Upper lobe of left lung (tissue), 6 donors: ENCODE results near the gene SDE2. TPM values are rescaled to one million over a fixed set of nuclear protein-coding genes. Genes with fewer than 3 reads are reported as not detected.
"Not testable (repeated sequence)": the region's sequence is repeated elsewhere in the genome, so short reads cannot be mapped to it uniquely, and the experiment has no call there.

ENCODE experiments used
- ATAC-seq, 2 donors: fragments of 200-7000 bp; cut with Tn5 transposase; one replicate each; pipeline ENCODE4 v1.9.1; 2022; ENCODE audit warnings: mild to moderate bottlenecking in 2 of 2, moderate library complexity in 2 of 2; ENCODE audit not compliant: low FRiP score in 2 of 2
- DNase-seq, 2 donors: peaks; one replicate each; pipeline ENCODE4 v3.0.0-alpha.2; 2019 to 2020
- H3K27ac ChIP-seq, 4 donors: fragments of 200-600 bp; sonication (generic); one replicate each; pipeline ENCODE4 v1.5.1; 2016 to 2019
- H3K27me3 ChIP-seq, 4 donors: fragments of 200-600 bp; sonication (generic); one replicate each; pipeline ENCODE4 v1.5.1; 2017 to 2019
- H3K36me3 ChIP-seq, 4 donors: fragments of 200-600 bp; sonication (generic); one replicate each; pipeline ENCODE4 v1.5.1; 2016 to 2019
- H3K4me1 ChIP-seq, 4 donors: fragments of 200-600 bp; sonication (generic); one replicate each; pipeline ENCODE4 v1.5.1; 2018 to 2019
- H3K4me3 ChIP-seq, 4 donors: fragments of 200-600 bp; sonication (generic); one replicate each; pipeline ENCODE4 v1.5.1; 2017 to 2019; ENCODE audit warnings: mild to moderate bottlenecking in 2 of 4, moderate library complexity in 1 of 4
- H3K9me3 ChIP-seq, 4 donors: fragments of 200-600 bp; sonication (generic); one replicate each; pipeline ENCODE4 v1.5.1; 2018 to 2019
- EP300 ChIP-seq, 4 donors: sonication (generic); formaldehyde crosslinking; IDR thresholded peaks; one replicate each; pipeline ENCODE4 v1.5.1; 2017; ENCODE audit warnings: antibody characterized with exemption in 4 of 4, control low read depth in 2 of 4
- POLR2A ChIP-seq, 4 donors: fragments of 450-650 bp; IDR thresholded peaks; one replicate each; pipeline ENCODE4 v1.5.1; 2016 to 2017; ENCODE audit warnings: antibody characterized with exemption in 4 of 4, mild to moderate bottlenecking in 2 of 4
- POLR2AphosphoS5 ChIP-seq, 2 donors: sonication (generic); formaldehyde crosslinking; IDR thresholded peaks; one replicate each; pipeline ENCODE4 v1.5.1; 2017; ENCODE audit warnings: antibody characterized with exemption in 2 of 2
- WGBS, 2 donors: methylation state at CpG; one replicate each; pipeline ENCODE4 v1.1.5; 2017 to 2018; 5-methylcytosine and 5-hydroxymethylcytosine counted together
- total RNA-seq, 6 donors: library from RNA; depleted of rRNA in 4 of 6; stranded (reverse); fragments of >200 nt in 4 of 6; gene quantifications; one replicate each; pipeline versions ENCODE4 v1.1.0 to v1.2.1, GENCODE V29; 2016 to 2021
- TF ChIP-seq, protein P1 (sequence below), 6 experiments: fragments of 450-650 bp in 4 of 6; fragments of 200-600 bp in 2 of 6; sonication (generic) in 2 of 6; IDR thresholded peaks; one replicate each; pipeline ENCODE4 v1.5.1; 2016 to 2019; ENCODE audit warnings: antibody characterized with exemption in 6 of 6
- donor health status: DM: no; HTN: no; CAD: no; lungs with moderate emphysema.
- donor health status: DM: no; HTN: yes; CAD: no; lungs with severe emphysema.

The SDE2 gene
- total RNA-seq, 6 donors from 2014 or later, result 12.1 to 27.8 (median 18.3) TPM

DNA sequence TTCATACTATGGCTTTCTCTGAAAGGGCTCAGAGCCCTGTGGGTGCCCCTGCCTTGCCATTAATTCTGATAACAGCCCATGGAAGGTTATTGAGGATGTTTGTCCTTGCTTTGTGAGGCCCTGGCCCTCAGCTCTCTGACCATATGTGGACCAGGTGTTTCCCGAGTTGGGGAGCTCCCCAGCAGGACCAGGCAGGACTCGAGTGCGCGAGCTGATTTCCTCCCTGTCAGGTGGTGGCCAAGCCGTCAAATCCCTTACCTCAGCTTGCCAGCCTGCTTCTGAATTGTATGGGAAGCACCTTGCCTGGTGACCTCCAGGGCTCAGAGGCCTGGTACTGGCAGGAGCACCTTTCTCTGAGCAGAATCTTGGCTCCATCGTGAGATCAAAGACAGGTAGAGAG, 17.9 kb upstream of the SDE2 start:
- H3K27me3 ChIP-seq, result no peaks in the 10 kb centered on the region
- ATAC-seq (no peak), DNase-seq (no peak)
- WGBS, 2 donors, result 55 to 56% methylated on average over 6 of the region's 6 CpGs
- TF ChIP-seq EP300 (IDR thresholded peaks at IDR 0.05), result no peak
- TF ChIP-seq POLR2AphosphoS5 (IDR thresholded peaks at IDR 0.05), result no peak
- TF ChIP-seq POLR2A (IDR thresholded peaks at IDR 0.05), result no peak
- TF ChIP-seq, protein P1, sequence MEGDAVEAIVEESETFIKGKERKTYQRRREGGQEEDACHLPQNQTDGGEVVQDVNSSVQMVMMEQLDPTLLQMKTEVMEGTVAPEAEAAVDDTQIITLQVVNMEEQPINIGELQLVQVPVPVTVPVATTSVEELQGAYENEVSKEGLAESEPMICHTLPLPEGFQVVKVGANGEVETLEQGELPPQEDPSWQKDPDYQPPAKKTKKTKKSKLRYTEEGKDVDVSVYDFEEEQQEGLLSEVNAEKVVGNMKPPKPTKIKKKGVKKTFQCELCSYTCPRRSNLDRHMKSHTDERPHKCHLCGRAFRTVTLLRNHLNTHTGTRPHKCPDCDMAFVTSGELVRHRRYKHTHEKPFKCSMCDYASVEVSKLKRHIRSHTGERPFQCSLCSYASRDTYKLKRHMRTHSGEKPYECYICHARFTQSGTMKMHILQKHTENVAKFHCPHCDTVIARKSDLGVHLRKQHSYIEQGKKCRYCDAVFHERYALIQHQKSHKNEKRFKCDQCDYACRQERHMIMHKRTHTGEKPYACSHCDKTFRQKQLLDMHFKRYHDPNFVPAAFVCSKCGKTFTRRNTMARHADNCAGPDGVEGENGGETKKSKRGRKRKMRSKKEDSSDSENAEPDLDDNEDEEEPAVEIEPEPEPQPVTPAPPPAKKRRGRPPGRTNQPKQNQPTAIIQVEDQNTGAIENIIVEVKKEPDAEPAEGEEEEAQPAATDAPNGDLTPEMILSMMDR (IDR thresholded peaks at IDR 0.05), result no peak
- H3K9me3 ChIP-seq, result no peaks in the 10 kb centered on the region
- no peak overlapping the region for H3K4me3 ChIP-seq
- H3K4me1 ChIP-seq, result no peaks in the 10 kb centered on the region
- no peak overlapping the region for H3K27ac ChIP-seq
- H3K36me3 ChIP-seq, result no peaks in the 10 kb centered on the region

- Histone ChIP-seq H3K27ac (no peak overlapping the region), H3K9me3 (no peaks in the 10 kb centered on the region), H3K36me3 (no peaks in the 10 kb centered on the region), H3K4me3 (no peak overlapping the region), H3K4me1 (no peaks in the 10 kb centered on the region), H3K27me3 (no peaks in the 10 kb centered on the region)
- no peak for DNase-seq
- WGBS, 2 donors, result 96 to 97% methylated on average over 5 of the region's 5 CpGs
- no peak for ATAC-seq
- TF ChIP-seq EP300 (IDR thresholded peaks at IDR 0.05) (no peak), POLR2A (IDR thresholded peaks at IDR 0.05) (no peak)
Measured at GRCh38 chr1:226009650-226010044, 10.5 kb upstream of the SDE2 start.

GRCh38 chr1:226007126-226007892, 8.2 kb upstream of the SDE2 start:
- WGBS, 2 donors, result 85 to 87% methylated on average over 12 of the region's 12 CpGs
- not testable (repeated sequence) for H3K27ac ChIP-seq, H3K9me3 ChIP-seq, H3K4me3 ChIP-seq, ATAC-seq, H3K27me3 ChIP-seq, DNase-seq, H3K36me3 ChIP-seq
- peaks cover 0 to 13% (median 9%) of the 10 kb centered on the region in 4 donors for H3K4me1 ChIP-seq

- ATAC-seq (no peak), DNase-seq (no peak)
- Histone ChIP-seq H3K27me3 (no peaks in the 10 kb centered on the region), H3K27ac (no peak overlapping the region), H3K4me3 (no peak overlapping the region), H3K4me1 (peaks cover 3 to 19% (median 10%) of the 10 kb centered on the region in 4 donors), H3K9me3 (no peaks in the 10 kb centered on the region), H3K36me3 (no peaks in the 10 kb centered on the region)
- TF ChIP-seq EP300 (IDR thresholded peaks at IDR 0.05) (no peak), POLR2AphosphoS5 (IDR thresholded peaks at IDR 0.05) (no peak), POLR2A (IDR thresholded peaks at IDR 0.05) (no peak)
- TF ChIP-seq, protein P1 (IDR thresholded peaks at IDR 0.05), result no peak
Measured at GRCh38 chr1:226006686-226007085, 7.5 kb upstream of the SDE2 start.

DNA sequence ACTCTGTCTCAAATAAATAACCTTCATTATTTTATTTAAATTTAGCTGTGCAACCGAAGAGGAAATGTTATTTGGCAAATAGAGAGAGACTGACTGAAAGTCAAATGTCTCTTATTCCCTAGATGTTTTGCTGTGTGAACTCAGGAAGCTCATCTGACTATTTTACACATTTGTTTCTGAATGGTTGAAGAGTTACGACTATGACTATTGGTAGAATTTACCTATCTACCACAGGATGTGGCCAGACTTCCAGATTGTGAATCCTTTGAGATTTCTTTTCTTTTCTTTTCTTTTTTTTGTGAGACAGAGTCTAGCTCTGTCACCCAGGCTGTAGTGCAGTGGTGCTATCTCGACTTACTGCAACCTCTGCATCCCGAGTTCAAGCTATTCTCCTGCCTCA, 5.3 kb upstream of the SDE2 start:
- H3K4me1 ChIP-seq, result peaks cover 16 to 36% (median 29%) of the 10 kb centered on the region in 4 donors
- H3K27ac ChIP-seq, result no peak overlapping the region
- H3K4me3 ChIP-seq, result no peak overlapping the region
- TF ChIP-seq POLR2A (IDR thresholded peaks at IDR 0.05) (no peak), POLR2AphosphoS5 (IDR thresholded peaks at IDR 0.05) (no peak), EP300 (IDR thresholded peaks at IDR 0.05) (no peak)
- TF ChIP-seq, protein P1 (IDR thresholded peaks at IDR 0.05), result no peak
- H3K9me3 ChIP-seq, result no peaks in the 10 kb centered on the region
- no peaks in the 10 kb centered on the region for H3K36me3 ChIP-seq
- ATAC-seq, result no peak
- 85 to 90% methylated on average over 4 of the region's 4 CpGs for WGBS, 2 donors
- H3K27me3 ChIP-seq, result peaks cover 0 to 2% (median 0%) of the 10 kb centered on the region in 4 donors
- no peak for DNase-seq
